ENCODE measurements around the gene TRDN. TPM values are rescaled to one million over a fixed set of nuclear protein-coding genes. Genes with fewer than 3 reads are reported as not detected.

The TRDN gene
- total RNA-seq, 2 experiments from 2014 or later: not detected

- ChIA-PET POLR2A (no interaction called here), CTCF (no interaction called here)
- Mint-ChIP-seq H3K36me3 (no peaks in the 10 kb centered on the region), H3K4me1 (ENCODE audit: low read depth) (no peaks in the 10 kb centered on the region), H3K27me3 (no peaks in the 10 kb centered on the region), H3K9me3 (no peaks in the 10 kb centered on the region), H3K27ac (no peak overlapping the region), H3K4me3 (no peak overlapping the region)
- intact Hi-C loops (cut with micrococcal nuclease): no loop called here
- no peak for DNase-seq
These were observed 238.7 kb downstream of the TRDN start for GRCh38 chr6:123398072-123398471.

GRCh38 chr6:123393331-123393730 lies 243.4 kb downstream of the TRDN start:
- POLR2A ChIA-PET: no interaction called here
- intact Hi-C loops (cut with micrococcal nuclease): no loop called here
- no peaks in the 10 kb centered on the region for H3K36me3 Mint-ChIP-seq
- no peak for DNase-seq
- no peaks in the 10 kb centered on the region for H3K27me3 Mint-ChIP-seq
- no peak overlapping the region for H3K4me3 Mint-ChIP-seq
- H3K27ac Mint-ChIP-seq: no peak overlapping the region
- H3K9me3 Mint-ChIP-seq: no peaks in the 10 kb centered on the region
- CTCF ChIA-PET: interaction anchor here (0.7 kb wide), 1 partner anchor 322 kb away, joined by 3 read pairs; no protein-coding TSS in a partner anchor
- H3K4me1 Mint-ChIP-seq (ENCODE audit: low read depth): no peaks in the 10 kb centered on the region

- H3K4me3 Mint-ChIP-seq: no peak overlapping the region
- no peaks in the 10 kb centered on the region for H3K27me3 Mint-ChIP-seq
- intact Hi-C loops (cut with micrococcal nuclease): no loop called here
- DNase-seq: no peak
- ChIA-PET CTCF (no interaction called here), POLR2A (no interaction called here)
- H3K4me1 Mint-ChIP-seq (ENCODE audit: low read depth): no peaks in the 10 kb centered on the region
- no peak overlapping the region for H3K27ac Mint-ChIP-seq
- H3K36me3 Mint-ChIP-seq: no peaks in the 10 kb centered on the region
- no peaks in the 10 kb centered on the region for H3K9me3 Mint-ChIP-seq
These were observed 253.0 kb downstream of the TRDN start for GRCh38 chr6:123383718-123384117.

- H3K36me3 Mint-ChIP-seq: no peaks in the 10 kb centered on the region
- no peaks in the 10 kb centered on the region for H3K4me1 Mint-ChIP-seq (ENCODE audit: low read depth)
- ChIA-PET CTCF (no interaction called here), POLR2A (no interaction called here)
- H3K27me3 Mint-ChIP-seq: no peaks in the 10 kb centered on the region
- H3K9me3 Mint-ChIP-seq: no peaks in the 10 kb centered on the region
- H3K4me3 Mint-ChIP-seq: no peak overlapping the region
- DNase-seq: no peak
- intact Hi-C loops (cut with micrococcal nuclease): no loop called here
- no peak overlapping the region for H3K27ac Mint-ChIP-seq
These were observed 256.5 kb downstream of the TRDN start for GRCh38 chr6:123380257-123380656.

DNA sequence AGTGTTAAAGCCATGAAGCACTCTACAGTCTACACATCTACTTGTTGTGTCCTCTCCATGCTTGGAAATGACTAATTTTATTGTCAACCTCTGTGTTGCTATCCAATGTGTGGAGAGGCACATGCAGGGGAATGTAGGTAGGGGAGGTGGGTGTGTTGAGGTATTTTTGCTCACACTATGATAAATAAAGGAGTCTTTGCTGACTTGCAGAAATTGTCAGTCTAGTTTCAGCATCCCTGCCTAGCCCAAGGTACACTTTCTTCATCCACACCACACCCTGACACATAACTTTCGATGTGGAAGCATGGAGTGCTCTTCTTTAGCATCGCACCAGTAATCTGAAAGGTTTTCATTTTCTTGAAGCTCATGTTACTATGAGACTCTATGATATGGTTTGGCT lies 264.0 kb downstream of the TRDN start:
- DNase-seq: no peak
- H3K36me3 Mint-ChIP-seq: no peaks in the 10 kb centered on the region
- CTCF ChIA-PET: no interaction called here
- no peaks in the 10 kb centered on the region for H3K4me1 Mint-ChIP-seq (ENCODE audit: low read depth)
- H3K27ac Mint-ChIP-seq: no peak overlapping the region
- H3K9me3 Mint-ChIP-seq: peaks cover 4% of the 10 kb centered on the region
- intact Hi-C loops (cut with micrococcal nuclease): no loop called here
- POLR2A ChIA-PET: no interaction called here
- no peaks in the 10 kb centered on the region for H3K27me3 Mint-ChIP-seq
- no peak overlapping the region for H3K4me3 Mint-ChIP-seq

DNA sequence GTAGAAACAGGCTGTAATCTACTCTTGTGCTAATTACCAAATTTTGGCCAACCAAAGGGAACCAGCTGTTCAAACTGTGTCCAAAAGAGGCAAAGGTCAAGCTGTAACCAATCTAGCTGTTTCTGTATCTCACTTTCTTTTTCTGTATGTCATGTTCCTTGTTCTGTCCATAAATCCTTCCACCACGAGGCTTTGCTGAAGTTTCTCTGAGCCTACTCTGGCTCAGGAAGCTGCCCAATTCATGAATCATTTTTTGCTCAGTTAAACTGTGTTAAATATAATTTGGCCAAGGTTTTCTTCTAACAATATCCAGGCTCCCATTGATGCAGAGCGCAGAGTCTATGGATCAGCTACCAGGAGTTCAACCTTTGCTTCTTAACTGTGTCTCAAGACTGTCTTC lies 272.8 kb downstream of the TRDN start:
- Mint-ChIP-seq H3K4me1 (ENCODE audit: low read depth) (no peaks in the 10 kb centered on the region), H3K4me3 (no peak overlapping the region), H3K27me3 (no peaks in the 10 kb centered on the region), H3K27ac (no peak overlapping the region), H3K36me3 (no peaks in the 10 kb centered on the region), H3K9me3 (peaks cover 3% of the 10 kb centered on the region)
- DNase-seq: no peak
- intact Hi-C loops (cut with micrococcal nuclease): no loop called here
- ChIA-PET POLR2A (no interaction called here), CTCF (no interaction called here)

DNA sequence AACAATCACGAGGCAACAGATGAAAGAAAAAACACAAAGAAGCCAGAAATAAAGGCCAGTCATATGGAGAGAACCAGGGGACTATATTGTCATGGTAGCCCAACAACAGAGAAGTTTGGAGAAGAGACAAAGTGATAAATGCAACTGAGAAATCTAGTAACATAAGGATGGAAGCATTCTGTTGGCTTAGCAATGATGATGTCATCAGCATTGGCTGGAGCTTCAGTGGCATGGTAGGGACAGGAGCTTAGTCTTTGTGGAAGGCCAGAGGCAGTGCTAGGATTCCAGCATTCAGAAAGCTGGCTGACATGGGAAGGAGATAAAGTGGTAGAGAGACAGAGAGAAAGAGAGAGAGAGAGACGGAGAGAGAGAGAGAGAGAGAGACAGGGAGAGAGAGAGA lies 276.4 kb downstream of the TRDN start:
- no peak for DNase-seq
- no peaks in the 10 kb centered on the region for H3K4me1 Mint-ChIP-seq (ENCODE audit: low read depth)
- intact Hi-C loops (cut with micrococcal nuclease): no loop called here
- H3K4me3 Mint-ChIP-seq: no peak overlapping the region
- CTCF ChIA-PET: no interaction called here
- no peaks in the 10 kb centered on the region for H3K36me3 Mint-ChIP-seq
- H3K9me3 Mint-ChIP-seq: peaks cover 7% of the 10 kb centered on the region
- no peaks in the 10 kb centered on the region for H3K27me3 Mint-ChIP-seq
- no peak overlapping the region for H3K27ac Mint-ChIP-seq
- POLR2A ChIA-PET: no interaction called here

GRCh38 chr6:123352705-123353104 lies 284.0 kb downstream of the TRDN start:
- Mint-ChIP-seq H3K4me3 (no peak overlapping the region), H3K36me3 (no peaks in the 10 kb centered on the region), H3K9me3 (no peaks in the 10 kb centered on the region), H3K27ac (no peak overlapping the region), H3K27me3 (no peaks in the 10 kb centered on the region), H3K4me1 (ENCODE audit: low read depth) (no peaks in the 10 kb centered on the region)
- intact Hi-C loops (cut with micrococcal nuclease): no loop called here
- DNase-seq: no peak
- ChIA-PET CTCF (no interaction called here), POLR2A (no interaction called here)

DNA sequence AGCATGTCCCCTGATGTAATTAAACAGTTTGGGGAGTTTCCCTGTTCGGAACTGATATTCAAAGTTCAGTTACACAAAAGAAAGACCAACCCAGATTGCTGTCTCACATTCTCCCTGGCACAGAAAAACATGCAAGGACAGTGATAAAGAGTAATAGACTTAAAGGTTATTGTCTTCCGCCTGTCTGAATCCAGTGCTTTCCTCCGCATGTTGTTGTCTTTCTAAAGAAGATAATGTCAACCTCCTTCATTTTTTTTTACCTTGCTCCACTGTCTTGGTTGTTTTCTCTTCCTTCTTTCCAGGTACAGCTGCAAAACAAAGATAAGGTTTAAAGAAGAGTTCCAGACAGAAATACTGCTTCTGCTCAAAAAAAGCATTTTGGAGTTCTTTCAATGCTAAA lies 284.5 kb downstream of the TRDN start:
- DNase-seq: no peak
- Mint-ChIP-seq H3K9me3 (no peaks in the 10 kb centered on the region), H3K36me3 (no peaks in the 10 kb centered on the region), H3K4me1 (ENCODE audit: low read depth) (no peaks in the 10 kb centered on the region), H3K27ac (no peak overlapping the region), H3K4me3 (no peak overlapping the region), H3K27me3 (no peaks in the 10 kb centered on the region)
- POLR2A ChIA-PET: no interaction called here
- CTCF ChIA-PET: no interaction called here
- intact Hi-C loops (cut with micrococcal nuclease): no loop called here

GRCh38 chr6:123343836-123344235 lies 292.9 kb downstream of the TRDN start:
- ChIA-PET CTCF (no interaction called here), POLR2A (no interaction called here)
- Mint-ChIP-seq H3K4me3 (no peak overlapping the region), H3K27me3 (no peaks in the 10 kb centered on the region), H3K36me3 (no peaks in the 10 kb centered on the region), H3K9me3 (no peaks in the 10 kb centered on the region), H3K27ac (no peak overlapping the region), H3K4me1 (ENCODE audit: low read depth) (no peaks in the 10 kb centered on the region)
- intact Hi-C loops (cut with micrococcal nuclease): no loop called here
- DNase-seq: no peak

GRCh38 chr6:123338394-123338793 lies 298.4 kb downstream of the TRDN start:
- no peaks in the 10 kb centered on the region for H3K4me1 Mint-ChIP-seq (ENCODE audit: low read depth)
- CTCF ChIA-PET: no interaction called here
- POLR2A ChIA-PET: no interaction called here
- no peaks in the 10 kb centered on the region for H3K36me3 Mint-ChIP-seq
- intact Hi-C loops (cut with micrococcal nuclease): no loop called here
- H3K4me3 Mint-ChIP-seq: no peak overlapping the region
- H3K27ac Mint-ChIP-seq: no peak overlapping the region
- DNase-seq: no peak
- no peaks in the 10 kb centered on the region for H3K9me3 Mint-ChIP-seq
- H3K27me3 Mint-ChIP-seq: no peaks in the 10 kb centered on the region

GRCh38 chr6:123333000-123333756 lies 303.6 kb downstream of the TRDN start:
- CTCF ChIA-PET: no interaction called here
- no peak for DNase-seq
- H3K4me3 Mint-ChIP-seq: no peak overlapping the region

GRCh38 chr6:123332070-123332469 lies 304.7 kb downstream of the TRDN start:
- no peak overlapping the region for H3K27ac Mint-ChIP-seq
- H3K4me3 Mint-ChIP-seq: no peak overlapping the region
- no peaks in the 10 kb centered on the region for H3K9me3 Mint-ChIP-seq
- H3K27me3 Mint-ChIP-seq: no peaks in the 10 kb centered on the region
- H3K4me1 Mint-ChIP-seq (ENCODE audit: low read depth): no peaks in the 10 kb centered on the region
- ChIA-PET POLR2A (no interaction called here), CTCF (no interaction called here)
- no peak for DNase-seq
- H3K36me3 Mint-ChIP-seq: no peaks in the 10 kb centered on the region
- intact Hi-C loops (cut with micrococcal nuclease): no loop called here

More at GRCh38 chr6:123333000-123333756, 303.6 kb downstream of the TRDN start:
- intact Hi-C loops (cut with micrococcal nuclease): no loop called here
- POLR2A ChIA-PET: no interaction called here
- H3K4me1 Mint-ChIP-seq (ENCODE audit: low read depth): no peaks in the 10 kb centered on the region
- no peaks in the 10 kb centered on the region for H3K9me3 Mint-ChIP-seq
- H3K27me3 Mint-ChIP-seq: no peaks in the 10 kb centered on the region
- H3K27ac Mint-ChIP-seq: no peak overlapping the region
- H3K36me3 Mint-ChIP-seq: no peaks in the 10 kb centered on the region

Measured in activated CD4-positive, alpha-beta memory T cell treated with anti-CD3 and anti-CD28 coated beads for 36 hours (primary cell).